Neutrophil (primary cell): Measurements from ENCODE around the gene SMOC2.

Experiments
- H3K27ac ChIP-seq: fragments of 200-600 bp; sonication (generic); 2 replicates; pipeline ENCODE4 v1.5.1; 2016; ENCODE audit warnings: mild to moderate bottlenecking, moderate library complexity
- H3K27me3 ChIP-seq: fragments of 200-600 bp; sonication (generic); 2 replicates; pipeline ENCODE4 v1.6.0; 2016; ENCODE audit warnings: mild to moderate bottlenecking
- H3K36me3 ChIP-seq: fragments of 200-600 bp; sonication (generic); 2 replicates; pipeline ENCODE4 v1.5.1; 2017
- H3K4me1 ChIP-seq, 2 experiments: fragments of 200-600 bp in 1 of 2; sonication (generic) in 1 of 2; 1 replicate in 1 of 2; 2 replicates in 1 of 2; pipeline versions ENCODE4 v1.5.1 to v1.6.1; 2013 to 2016; ENCODE audit warnings: low read depth in 1 of 2, low read length in 1 of 2, mild to moderate bottlenecking in 1 of 2, moderate library complexity in 1 of 2; ENCODE audit not compliant: control insufficient read depth in 1 of 2, insufficient read depth in 1 of 2
- H3K4me3 ChIP-seq, 2 experiments: fragments of 200-600 bp in 1 of 2; sonication (generic) in 1 of 2; 1 replicate in 1 of 2; 2 replicates in 1 of 2; pipeline ENCODE4 v1.5.1; 2013 to 2016; ENCODE audit warnings: low read depth in 1 of 2, low read length in 1 of 2, mild to moderate bottlenecking in 1 of 2, moderate library complexity in 1 of 2
- H3K9me3 ChIP-seq: fragments of 200-600 bp; sonication (generic); 2 replicates; pipeline ENCODE4 v1.5.1; 2016
- TF ChIP-seq, protein P1 (sequence below): fragments of 200-600 bp; sonication (generic); IDR thresholded peaks from 2 replicates; pipeline ENCODE4 v1.5.1; 2016; ENCODE audit warnings: antibody characterized with exemption

Gene SMOC2

DNA sequence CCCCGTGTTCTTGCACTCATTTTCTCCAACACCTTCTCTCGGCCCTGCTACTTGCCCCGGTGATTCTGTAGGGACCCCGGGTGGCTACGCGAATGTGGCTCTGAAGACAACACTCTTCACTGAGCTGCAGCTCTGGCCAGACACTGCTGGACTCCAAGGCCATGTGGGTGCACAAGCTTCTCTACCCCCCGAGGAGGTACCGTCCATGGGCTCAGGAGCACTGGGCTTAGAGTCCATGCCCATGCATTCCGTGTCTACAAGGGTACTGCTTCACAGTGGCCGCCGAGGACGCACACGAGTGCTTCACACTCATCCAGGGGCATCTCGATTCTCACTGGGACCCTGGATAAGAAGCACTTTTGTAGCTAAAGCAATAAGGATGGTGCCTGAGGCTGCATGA lies 59.5 kb downstream of the SMOC2 start:
- H3K9me3 ChIP-seq = no peaks in the 10 kb centered on the region
- no peak overlapping the region for H3K27ac ChIP-seq
- H3K4me3 ChIP-seq = no peak overlapping the region
- TF ChIP-seq, protein P1, sequence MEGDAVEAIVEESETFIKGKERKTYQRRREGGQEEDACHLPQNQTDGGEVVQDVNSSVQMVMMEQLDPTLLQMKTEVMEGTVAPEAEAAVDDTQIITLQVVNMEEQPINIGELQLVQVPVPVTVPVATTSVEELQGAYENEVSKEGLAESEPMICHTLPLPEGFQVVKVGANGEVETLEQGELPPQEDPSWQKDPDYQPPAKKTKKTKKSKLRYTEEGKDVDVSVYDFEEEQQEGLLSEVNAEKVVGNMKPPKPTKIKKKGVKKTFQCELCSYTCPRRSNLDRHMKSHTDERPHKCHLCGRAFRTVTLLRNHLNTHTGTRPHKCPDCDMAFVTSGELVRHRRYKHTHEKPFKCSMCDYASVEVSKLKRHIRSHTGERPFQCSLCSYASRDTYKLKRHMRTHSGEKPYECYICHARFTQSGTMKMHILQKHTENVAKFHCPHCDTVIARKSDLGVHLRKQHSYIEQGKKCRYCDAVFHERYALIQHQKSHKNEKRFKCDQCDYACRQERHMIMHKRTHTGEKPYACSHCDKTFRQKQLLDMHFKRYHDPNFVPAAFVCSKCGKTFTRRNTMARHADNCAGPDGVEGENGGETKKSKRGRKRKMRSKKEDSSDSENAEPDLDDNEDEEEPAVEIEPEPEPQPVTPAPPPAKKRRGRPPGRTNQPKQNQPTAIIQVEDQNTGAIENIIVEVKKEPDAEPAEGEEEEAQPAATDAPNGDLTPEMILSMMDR = no peak
- H3K4me1 ChIP-seq = no peaks in the 10 kb centered on the region
- no peaks in the 10 kb centered on the region for H3K27me3 ChIP-seq
- no peaks in the 10 kb centered on the region for H3K36me3 ChIP-seq

DNA sequence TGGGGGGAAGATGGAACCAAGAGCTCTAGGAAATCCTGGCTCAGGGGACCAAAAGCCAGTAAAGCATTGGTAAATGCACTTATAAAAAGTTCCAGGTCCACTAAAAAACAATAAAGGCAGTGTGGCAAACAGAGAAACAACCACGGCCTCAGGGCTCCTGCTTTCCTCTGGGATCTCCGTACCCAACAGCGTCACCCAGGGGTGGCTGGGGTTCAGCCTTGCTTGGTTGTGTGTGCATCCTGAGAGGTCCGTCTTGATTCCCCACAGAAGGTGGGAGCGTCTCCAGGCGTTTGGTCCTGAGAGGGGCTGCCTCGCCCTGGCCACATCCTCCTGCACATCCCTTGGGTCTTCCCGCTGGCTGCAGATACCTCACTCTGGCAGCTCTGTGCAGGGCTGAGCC lies 60.6 kb downstream of the SMOC2 start:
- Histone ChIP-seq H3K27ac (no peak overlapping the region), H3K36me3 (no peaks in the 10 kb centered on the region), H3K9me3 (no peaks in the 10 kb centered on the region), H3K27me3 (no peaks in the 10 kb centered on the region), H3K4me3 (no peak overlapping the region), H3K4me1 (no peaks in the 10 kb centered on the region)
- TF ChIP-seq, protein P1 = no peak

DNA sequence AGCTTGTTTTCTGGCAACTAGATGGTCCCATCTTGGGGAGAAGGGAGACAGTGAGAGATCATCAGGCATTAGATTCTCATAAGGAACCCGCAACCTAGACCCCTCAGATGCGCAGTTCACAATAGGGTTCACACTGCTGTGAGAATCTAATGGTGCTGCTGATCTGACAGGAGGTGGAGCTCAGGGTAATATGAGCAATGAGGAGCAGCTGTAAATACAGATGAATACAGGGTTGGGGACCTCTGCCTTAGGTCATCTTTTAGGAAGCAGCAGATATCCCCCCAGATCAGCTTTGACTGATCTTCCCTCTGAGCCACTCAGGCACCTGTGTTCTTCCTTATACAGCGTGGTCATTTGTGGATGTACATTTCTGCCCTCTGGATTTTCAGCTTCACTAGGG lies 63.4 kb downstream of the SMOC2 start:
- no peaks in the 10 kb centered on the region for H3K27me3 ChIP-seq
- H3K27ac ChIP-seq = no peak overlapping the region
- H3K9me3 ChIP-seq = no peaks in the 10 kb centered on the region
- TF ChIP-seq, protein P1 = no peak
- H3K4me3 ChIP-seq = no peak overlapping the region
- H3K36me3 ChIP-seq = no peaks in the 10 kb centered on the region
- no peaks in the 10 kb centered on the region for H3K4me1 ChIP-seq

DNA sequence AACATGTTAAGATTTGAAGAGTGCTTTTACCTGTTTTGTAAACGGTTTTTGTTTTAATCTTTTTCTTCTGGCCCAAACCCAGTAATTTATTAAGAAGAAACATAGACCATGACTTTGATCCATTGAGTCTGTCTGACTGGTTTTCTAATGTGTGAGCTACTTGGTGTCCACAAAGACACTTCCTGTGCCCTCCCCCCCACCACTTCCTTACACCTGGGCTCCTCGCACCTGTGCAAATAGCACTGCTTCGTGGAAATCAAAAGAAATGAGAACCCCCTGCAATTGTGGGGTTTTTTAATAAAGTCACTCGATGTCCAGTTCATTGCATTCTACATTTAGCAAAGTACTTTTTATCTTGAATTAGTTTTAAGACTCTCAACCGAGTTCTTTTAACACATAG lies 65.5 kb downstream of the SMOC2 start:
- Histone ChIP-seq H3K36me3 (no peaks in the 10 kb centered on the region), H3K9me3 (no peaks in the 10 kb centered on the region), H3K4me3 (no peak overlapping the region), H3K4me1 (no peaks in the 10 kb centered on the region), H3K27me3 (no peaks in the 10 kb centered on the region), H3K27ac (no peak overlapping the region)
- TF ChIP-seq, protein P1 = no peak

DNA sequence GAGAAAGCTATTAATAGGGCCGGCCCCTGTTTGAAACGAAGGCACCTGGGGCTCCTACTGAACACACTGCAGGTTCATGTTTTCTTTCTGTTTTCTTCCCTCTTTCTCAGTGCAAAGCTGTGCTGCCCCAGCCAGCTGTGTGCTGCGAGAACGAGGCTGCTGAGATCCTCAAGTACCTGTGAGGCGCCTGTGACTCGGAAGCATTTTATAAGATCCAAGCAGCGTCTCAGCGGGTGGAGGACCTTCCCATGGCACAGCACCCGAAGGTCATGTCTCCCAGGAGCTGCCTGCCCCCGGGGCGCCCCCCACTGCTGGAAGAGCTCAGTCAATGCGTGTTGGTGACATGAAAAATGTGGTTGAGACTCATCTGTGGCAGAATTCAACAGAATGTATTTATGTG lies 66.3 kb downstream of the SMOC2 start:
- H3K9me3 ChIP-seq = no peaks in the 10 kb centered on the region
- no peak overlapping the region for H3K27ac ChIP-seq
- no peaks in the 10 kb centered on the region for H3K27me3 ChIP-seq
- no peaks in the 10 kb centered on the region for H3K36me3 ChIP-seq
- TF ChIP-seq, protein P1 = no peak
- H3K4me1 ChIP-seq = no peaks in the 10 kb centered on the region
- H3K4me3 ChIP-seq = no peak overlapping the region

DNA sequence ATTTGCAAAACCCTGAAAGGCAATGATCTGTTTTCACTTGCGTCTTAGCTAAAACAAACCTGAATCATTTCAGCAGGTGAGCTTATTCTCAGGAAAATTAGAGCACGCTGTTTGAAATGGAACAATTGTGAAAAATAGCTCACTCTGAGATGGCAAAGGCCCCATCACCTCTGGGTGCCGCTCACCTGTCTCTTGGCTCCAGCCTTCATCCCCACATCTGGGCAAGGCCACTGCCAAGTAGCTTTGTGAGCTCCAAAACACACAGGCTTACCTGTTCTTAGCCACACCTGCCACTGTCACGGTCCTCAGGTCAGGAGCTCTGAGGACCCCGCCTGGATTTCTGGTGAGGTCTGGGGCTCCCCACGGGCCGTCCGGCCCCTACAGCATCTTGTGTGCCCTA lies 66.7 kb downstream of the SMOC2 start:
- TF ChIP-seq, protein P1 = no peak
- no peak overlapping the region for H3K4me3 ChIP-seq
- no peaks in the 10 kb centered on the region for H3K4me1 ChIP-seq
- H3K27me3 ChIP-seq = no peaks in the 10 kb centered on the region
- no peak overlapping the region for H3K27ac ChIP-seq
- no peaks in the 10 kb centered on the region for H3K36me3 ChIP-seq
- no peaks in the 10 kb centered on the region for H3K9me3 ChIP-seq
